Measurements from ENCODE around the gene AP3D1. TPM values are rescaled to one million over a fixed set of nuclear protein-coding genes. Genes with fewer than 3 reads are reported as not detected.
"Not testable (repeated sequence)": the region's sequence is repeated elsewhere in the genome, so short reads cannot be mapped to it uniquely, and the experiment has no call there.

The AP3D1 gene
- total RNA-seq, 1 donor from 2014 or later, result 157 TPM

- no peaks in the 10 kb centered on the region for H3K9me3 Mint-ChIP-seq (ENCODE audit: low read depth)
- DNase-seq (ENCODE audit: low spot score), result no peak
- TF ChIP-seq CTCF (IDR thresholded peaks at IDR 0.05), result no peak
- H3K36me3 Mint-ChIP-seq (ENCODE audit: low read depth), result peaks cover 3% of the 10 kb centered on the region
- H3K27me3 Mint-ChIP-seq (ENCODE audit: low read depth), result no peaks in the 10 kb centered on the region
- peaks cover 46% of the 10 kb centered on the region for H3K4me1 Mint-ChIP-seq (ENCODE audit: low read depth)
- H3K4me3 Mint-ChIP-seq (ENCODE audit: unreplicated experiment), result no peak overlapping the region
- H3K27ac Mint-ChIP-seq (ENCODE audit: unreplicated experiment), result peak overlapping the region; percentile 87
Observed at GRCh38 chr19:2089001-2089711, 62.2 kb downstream of the AP3D1 start.

GRCh38 chr19:2087621-2088100 is 63.7 kb downstream of the AP3D1 start:
- H3K36me3 Mint-ChIP-seq (ENCODE audit: low read depth), result peaks cover 4% of the 10 kb centered on the region
- peaks cover 44% of the 10 kb centered on the region for H3K4me1 Mint-ChIP-seq (ENCODE audit: low read depth)
- no peak for TF ChIP-seq CTCF (IDR thresholded peaks at IDR 0.05)
- H3K9me3 Mint-ChIP-seq (ENCODE audit: low read depth), result no peaks in the 10 kb centered on the region
- H3K27me3 Mint-ChIP-seq (ENCODE audit: low read depth), result no peaks in the 10 kb centered on the region
- no peak for DNase-seq (ENCODE audit: low spot score)
- no peak overlapping the region for H3K27ac Mint-ChIP-seq (ENCODE audit: unreplicated experiment)
- H3K4me3 Mint-ChIP-seq (ENCODE audit: unreplicated experiment), result no peak overlapping the region

GRCh38 chr19:2086695-2087620 is 64.4 kb downstream of the AP3D1 start:
- H3K27me3 Mint-ChIP-seq (ENCODE audit: low read depth); H3K9me3 Mint-ChIP-seq (ENCODE audit: low read depth); H3K4me3 Mint-ChIP-seq (ENCODE audit: unreplicated experiment); DNase-seq (ENCODE audit: low spot score); H3K36me3 Mint-ChIP-seq (ENCODE audit: low read depth): not testable (repeated sequence)
- peak overlapping the region; percentile 38 for H3K27ac Mint-ChIP-seq (ENCODE audit: unreplicated experiment)
- H3K4me1 Mint-ChIP-seq (ENCODE audit: low read depth), result peaks cover 44% of the 10 kb centered on the region

- H3K4me1 Mint-ChIP-seq (ENCODE audit: low read depth), result peaks cover 33% of the 10 kb centered on the region
- peak overlapping the region; percentile 86 for H3K27ac Mint-ChIP-seq (ENCODE audit: unreplicated experiment)
- peaks cover 4% of the 10 kb centered on the region for H3K36me3 Mint-ChIP-seq (ENCODE audit: low read depth)
- H3K27me3 Mint-ChIP-seq (ENCODE audit: low read depth), result no peaks in the 10 kb centered on the region
- H3K9me3 Mint-ChIP-seq (ENCODE audit: low read depth), result no peaks in the 10 kb centered on the region
- DNase-seq (ENCODE audit: low spot score), result no peak
- H3K4me3 Mint-ChIP-seq (ENCODE audit: unreplicated experiment), result peak overlapping the region; percentile 3
- TF ChIP-seq CTCF (IDR thresholded peaks at IDR 0.05), result no peak
Observed at GRCh38 chr19:2084993-2085720, 66.2 kb downstream of the AP3D1 start.

- DNase-seq (ENCODE audit: low spot score), result no peak
- Mint-ChIP-seq H3K27ac (ENCODE audit: unreplicated experiment) (no peak overlapping the region), H3K27me3 (ENCODE audit: low read depth) (no peaks in the 10 kb centered on the region), H3K4me3 (ENCODE audit: unreplicated experiment) (no peak overlapping the region), H3K36me3 (ENCODE audit: low read depth) (peaks cover 11% of the 10 kb centered on the region), H3K4me1 (ENCODE audit: low read depth) (peaks cover 19% of the 10 kb centered on the region), H3K9me3 (ENCODE audit: low read depth) (no peaks in the 10 kb centered on the region)
- TF ChIP-seq CTCF (IDR thresholded peaks at IDR 0.05), result no peak
Observed at GRCh38 chr19:2083174-2083854, 68.1 kb downstream of the AP3D1 start.

Data from chondrocyte (in vitro differentiated cells).